Measurements from ENCODE around the gene ALDH18A1. TPM values are rescaled to one million over a fixed set of nuclear protein-coding genes. Genes with fewer than 3 reads are reported as not detected.

Gene ALDH18A1
- total and polyA plus RNA-seq, 2 of the 8 experiments (the other 6 are each of a cell fraction or from before 2014, with no cell fraction given) = 59.6 to 128 TPM

- DNase-seq (ENCODE audit: low read depth in 1 of 2, low spot score in 2 of 2) (no peak), FAIRE-seq (no peak)
- no peak overlapping the region for H3K9ac ChIP-seq (replicated peaks in 1 of 4; ENCODE audit: extremely low read depth in 1 of 4, low read depth in 3 of 4, low read length in 3 of 4)
- H3K4me3 ChIP-seq (ENCODE audit: extremely low read depth in 1 of 4, insufficient read depth in 2 of 4, low read depth in 3 of 4, low read length in 4 of 4) = no peak overlapping the region
- H2AFZ ChIP-seq (ENCODE audit: low read length) = no peak overlapping the region
- H3K27ac ChIP-seq (ENCODE audit: low read depth, low read length) = no peak overlapping the region
- no peaks in the 10 kb centered on the region for H4K20me1 ChIP-seq (replicated peaks in 1 of 2; ENCODE audit: control insufficient read depth in 1 of 2, insufficient read depth in 2 of 2, low read length in 2 of 2)
- CTCF ChIA-PET (ENCODE audit: partially characterized antibody) = interaction anchor here (0.7 to 6.4 kb wide), 3 partner anchors 8 to 1703 kb away, joined by 3 to 238 read pairs (median 3); no protein-coding TSS in a partner anchor
- H2BK15ac ChIP-seq (ENCODE audit: low read length) = no peak overlapping the region
- H2BK20ac ChIP-seq (ENCODE audit: low read length) = no peak overlapping the region
- no peak overlapping the region for H3K4ac ChIP-seq (replicated peaks; ENCODE audit: insufficient read length, low read depth, low read length)
- H3K79me2 ChIP-seq (ENCODE audit: control insufficient read depth in 1 of 2, insufficient read depth in 2 of 2, low read length in 2 of 2) = peaks cover 0 to 11% of the 10 kb centered on the region in 2 experiments; a peak in 2 of 4 replicates
- POLR2A ChIA-PET (ENCODE audit: partially characterized antibody) = no interaction called here
- H3K23ac ChIP-seq (ENCODE audit: insufficient read length) = no peak overlapping the region
- no peak overlapping the region for H3K56ac ChIP-seq (replicated peaks; ENCODE audit: insufficient read length, low read depth, low read length)
- peaks cover 2% of the 10 kb centered on the region; the same call in 1 of the 2 replicates for H3K79me1 ChIP-seq (ENCODE audit: low read depth, low read length)
- H4K91ac ChIP-seq (replicated peaks; ENCODE audit: insufficient read length, low read length) = no peak overlapping the region
- H2BK120ac ChIP-seq (replicated peaks; ENCODE audit: low read depth, low read length) = no peak overlapping the region
- no peak overlapping the region for H2BK5ac ChIP-seq (ENCODE audit: low read depth, low read length)
- no peak overlapping the region for H3K14ac ChIP-seq (ENCODE audit: insufficient read length)
- no peak overlapping the region for H2BK12ac ChIP-seq (ENCODE audit: low read depth, low read length)
- H3K18ac ChIP-seq (ENCODE audit: extremely low read depth, low read length) = no peak overlapping the region
- peaks cover 7% of the 10 kb centered on the region for H3K23me2 ChIP-seq (ENCODE audit: low read depth, low read length)
- WGBS, 2 experiments (ENCODE audit: extremely low coverage in 1 of 2, insufficient coverage in 1 of 2, insufficient read length in 1 of 2, insufficient replicate concordance in 2 of 2, low coverage in 1 of 2, low lambda C conversion rate in 2 of 2, missing lambda C conversion rate in 1 of 2) = 90% methylated on average over 3 of the region's 3 CpGs; no CpG with 5 or more reads in 1 of the 2 experiments
- no peaks in the 10 kb centered on the region for H3K36me3 ChIP-seq (ENCODE audit: control insufficient read depth in 2 of 4, insufficient read depth in 4 of 4, low read length in 3 of 4)
- peaks cover 0 to 3% (median 1%) of the 10 kb centered on the region in 4 experiments; a peak in 2 of 7 replicates for H3K4me1 ChIP-seq (replicated peaks in 1 of 4; ENCODE audit: control insufficient read depth in 3 of 4, insufficient read depth in 4 of 4, low read length in 3 of 4)
- no peak overlapping the region for H4K8ac ChIP-seq (ENCODE audit: extremely low read depth, insufficient read depth, low read length)
- peaks cover 0 to 2% of the 10 kb centered on the region in 2 experiments; a peak in 1 of 4 replicates for H3K9me3 ChIP-seq (ENCODE audit: insufficient read depth in 2 of 2, low read depth in 1 of 2, low read length in 1 of 2)
- H3K4me2 ChIP-seq (ENCODE audit: insufficient read depth in 1 of 2, low read depth in 2 of 2, low read length in 2 of 2) = no peak overlapping the region
- no peaks in the 10 kb centered on the region for H3K27me3 ChIP-seq (replicated peaks in 1 of 4; ENCODE audit: control insufficient read depth in 3 of 4, extremely low read depth in 1 of 4, insufficient read depth in 3 of 4, low read length in 3 of 4)
- H4K5ac ChIP-seq (ENCODE audit: insufficient read length, low read depth, low read length) = no peak overlapping the region
- no peak overlapping the region for H2AK5ac ChIP-seq (ENCODE audit: low read depth, low read length)
- TF ChIP-seq MAX (IDR thresholded peaks at IDR 0.05) (no peak), YY1 (IDR thresholded peaks at IDR 0.05; ENCODE audit: low read depth, low read length) (no peak), EZH2 (IDR thresholded peaks at IDR 0.05; ENCODE audit: low read depth, low read length, severe bottlenecking) (no peak), CTBP2 (IDR thresholded peaks at IDR 0.05; ENCODE audit: borderline replicate concordance, insufficient read depth, insufficient read length, low read length) (no peak), ZNF274 (IDR thresholded peaks at IDR 0.05; ENCODE audit: borderline replicate concordance, extremely low read depth, low read length) (no peak), GABPA (IDR thresholded peaks at IDR 0.05; ENCODE audit: borderline replicate concordance, insufficient read depth, low read length) (no peak), NANOG (IDR thresholded peaks at IDR 0.05; ENCODE audit: insufficient read depth, low read depth, low read length, poor library complexity, severe bottlenecking) (no peak), CTCF (IDR thresholded peaks at IDR 0.05; ENCODE audit: control extremely low read depth in 1 of 3, insufficient read depth in 1 of 3, low read depth in 1 of 3, low read length in 3 of 3) (no peak), FOSL1 (IDR thresholded peaks at IDR 0.05; ENCODE audit: insufficient read depth, low read depth, low read length) (no peak)
Measured at GRCh38 chr10:95697429-95697828, 40.9 kb upstream of the ALDH18A1 start.

Data from H1 (cell line).